Endothelial cell (in vitro differentiated cells): ENCODE data around the gene LETM1. TPM values are rescaled to one million over a fixed set of nuclear protein-coding genes. Genes with fewer than 3 reads are reported as not detected.
A peak's percentile ranks its signal among the peaks of the same experiment; 100 is the strongest.

Source experiments
- DNase-seq: peaks from one replicate; pipeline ENCODE4 v3.0.0; 2021; ENCODE audit warnings: low spot score
- H3K27ac Mint-ChIP-seq: one replicate; pipeline ENCODE4 v1.8.0; 2021; ENCODE audit warnings: mixed read lengths, inconsistent platforms; ENCODE audit not compliant: unreplicated experiment
- H3K27me3 Mint-ChIP-seq: one replicate; pipeline ENCODE4 v1.8.0; 2021; ENCODE audit warnings: mild to moderate bottlenecking, moderate library complexity, mixed read lengths, inconsistent platforms; ENCODE audit not compliant: unreplicated experiment
- H3K36me3 Mint-ChIP-seq: one replicate; pipeline ENCODE4 v1.8.0; 2021; ENCODE audit warnings: mild to moderate bottlenecking, low read depth, mixed read lengths, inconsistent platforms; ENCODE audit not compliant: unreplicated experiment
- H3K4me1 Mint-ChIP-seq: one replicate; pipeline ENCODE4 v1.8.0; 2021; ENCODE audit warnings: mild to moderate bottlenecking, mixed read lengths, inconsistent platforms; ENCODE audit not compliant: unreplicated experiment
- H3K4me3 Mint-ChIP-seq: one replicate; pipeline ENCODE4 v1.8.0; 2021; ENCODE audit warnings: mild to moderate bottlenecking, mixed read lengths, inconsistent platforms; ENCODE audit not compliant: unreplicated experiment
- H3K9me3 Mint-ChIP-seq: one replicate; pipeline ENCODE4 v1.8.0; 2021; ENCODE audit warnings: mixed read lengths, inconsistent platforms; ENCODE audit not compliant: unreplicated experiment
- total RNA-seq: library from RNA; stranded (reverse); fragmentation: NEBNext Ultra II Directional; extraction: Animal tissue kit (Norgen Biotek cat#: 25700); gene quantifications from one replicate; pipeline ENCODE4 v1.2.1, GENCODE V29; 2021; ENCODE audit not compliant: unreplicated experiment
- TF ChIP-seq, protein P1 (sequence below): fragments of 200-600 bp; sonication (generic); IDR thresholded peaks from one replicate; pipeline ENCODE4 v1.5.0; 2021; ENCODE audit warnings: antibody characterized with exemption; ENCODE audit not compliant: unreplicated experiment

Gene LETM1
- total RNA-seq, 1 donor from 2014 or later: 37.1 TPM

GRCh38 chr4:1883583-1883982 lies 27.6 kb upstream of the LETM1 start:
- DNase-seq: no peak
- peaks cover 22% of the 10 kb centered on the region for H3K4me1 Mint-ChIP-seq
- no peak overlapping the region for H3K27ac Mint-ChIP-seq
- H3K9me3 Mint-ChIP-seq: no peaks in the 10 kb centered on the region
- peaks cover 6% of the 10 kb centered on the region for H3K36me3 Mint-ChIP-seq
- peaks cover 9% of the 10 kb centered on the region for H3K27me3 Mint-ChIP-seq
- TF ChIP-seq, protein P1, sequence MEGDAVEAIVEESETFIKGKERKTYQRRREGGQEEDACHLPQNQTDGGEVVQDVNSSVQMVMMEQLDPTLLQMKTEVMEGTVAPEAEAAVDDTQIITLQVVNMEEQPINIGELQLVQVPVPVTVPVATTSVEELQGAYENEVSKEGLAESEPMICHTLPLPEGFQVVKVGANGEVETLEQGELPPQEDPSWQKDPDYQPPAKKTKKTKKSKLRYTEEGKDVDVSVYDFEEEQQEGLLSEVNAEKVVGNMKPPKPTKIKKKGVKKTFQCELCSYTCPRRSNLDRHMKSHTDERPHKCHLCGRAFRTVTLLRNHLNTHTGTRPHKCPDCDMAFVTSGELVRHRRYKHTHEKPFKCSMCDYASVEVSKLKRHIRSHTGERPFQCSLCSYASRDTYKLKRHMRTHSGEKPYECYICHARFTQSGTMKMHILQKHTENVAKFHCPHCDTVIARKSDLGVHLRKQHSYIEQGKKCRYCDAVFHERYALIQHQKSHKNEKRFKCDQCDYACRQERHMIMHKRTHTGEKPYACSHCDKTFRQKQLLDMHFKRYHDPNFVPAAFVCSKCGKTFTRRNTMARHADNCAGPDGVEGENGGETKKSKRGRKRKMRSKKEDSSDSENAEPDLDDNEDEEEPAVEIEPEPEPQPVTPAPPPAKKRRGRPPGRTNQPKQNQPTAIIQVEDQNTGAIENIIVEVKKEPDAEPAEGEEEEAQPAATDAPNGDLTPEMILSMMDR: no peak
- no peak overlapping the region for H3K4me3 Mint-ChIP-seq

DNA sequence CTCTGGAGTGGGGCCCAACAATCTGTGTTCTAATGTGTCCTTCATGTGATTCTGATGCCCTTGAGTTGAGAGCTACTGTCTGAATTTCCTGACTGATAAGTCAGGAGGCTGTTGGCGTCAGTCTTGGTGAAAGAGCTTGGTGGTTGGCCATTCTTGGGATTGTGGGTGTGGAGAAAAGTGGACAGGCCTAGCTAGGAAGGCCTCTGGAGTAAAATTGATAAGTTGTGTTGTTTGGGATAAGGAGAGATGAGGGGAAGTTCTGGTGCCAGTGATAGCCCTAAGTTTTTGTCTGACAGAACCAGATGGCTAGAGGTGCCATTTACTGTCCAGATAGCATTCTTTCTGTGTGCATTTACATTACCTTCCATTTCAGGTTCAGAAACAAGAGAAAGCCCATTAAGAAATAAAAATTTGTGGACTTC lies 26.9 kb upstream of the LETM1 start:
- peaks cover 22% of the 10 kb centered on the region for H3K4me1 Mint-ChIP-seq

GRCh38 chr4:1880332-1880731 lies 24.4 kb upstream of the LETM1 start:
- H3K27ac Mint-ChIP-seq: no peak overlapping the region
- peaks cover 9% of the 10 kb centered on the region for H3K27me3 Mint-ChIP-seq
- H3K4me3 Mint-ChIP-seq: no peak overlapping the region
- H3K4me1 Mint-ChIP-seq: peaks cover 19% of the 10 kb centered on the region
- TF ChIP-seq, protein P1: no peak
- peaks cover 6% of the 10 kb centered on the region for H3K36me3 Mint-ChIP-seq
- no peak for DNase-seq
- H3K9me3 Mint-ChIP-seq: no peaks in the 10 kb centered on the region

More for the DNA sequence above, 26.9 kb upstream of the LETM1 start:
- Mint-ChIP-seq H3K9me3 (no peaks in the 10 kb centered on the region), H3K27ac (no peak overlapping the region), H3K4me3 (no peak overlapping the region), H3K36me3 (peaks cover 6% of the 10 kb centered on the region), H3K27me3 (peaks cover 9% of the 10 kb centered on the region)
- no peak for DNase-seq
- TF ChIP-seq, protein P1: no peak

GRCh38 chr4:1879485-1879884 lies 23.5 kb upstream of the LETM1 start:
- peak overlapping the region; percentile 52 for H3K4me3 Mint-ChIP-seq
- no peak for DNase-seq

DNA sequence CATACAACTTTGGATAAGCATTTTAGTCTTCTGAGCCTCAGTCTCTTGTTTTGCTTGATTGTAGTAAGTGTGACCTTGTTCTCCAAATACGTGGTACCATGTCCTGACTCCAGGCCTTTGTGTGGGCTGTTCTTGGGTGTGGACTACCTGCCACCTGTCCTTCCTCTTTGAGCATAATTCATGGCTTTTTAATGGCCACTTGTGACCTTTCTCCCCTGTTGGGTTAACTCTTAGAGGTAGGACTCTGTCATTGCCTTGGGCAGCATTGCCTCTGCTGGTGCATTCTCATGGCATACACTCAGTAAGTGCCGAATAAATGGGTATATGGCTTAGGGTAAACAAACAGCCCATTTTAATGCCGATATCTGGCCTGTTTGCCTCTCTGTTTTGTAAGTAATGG lies 18.2 kb upstream of the LETM1 start:
- no peaks in the 10 kb centered on the region for H3K9me3 Mint-ChIP-seq
- H3K4me1 Mint-ChIP-seq: peaks cover 7% of the 10 kb centered on the region
- no peaks in the 10 kb centered on the region for H3K36me3 Mint-ChIP-seq
- peaks cover 7% of the 10 kb centered on the region for H3K27me3 Mint-ChIP-seq
- DNase-seq: no peak
- no peak overlapping the region for H3K27ac Mint-ChIP-seq
- TF ChIP-seq, protein P1: no peak
- H3K4me3 Mint-ChIP-seq: no peak overlapping the region

More at GRCh38 chr4:1879485-1879884, 23.5 kb upstream of the LETM1 start:
- Mint-ChIP-seq H3K27ac (no peak overlapping the region), H3K36me3 (peaks cover 6% of the 10 kb centered on the region), H3K9me3 (no peaks in the 10 kb centered on the region), H3K4me1 (peaks cover 19% of the 10 kb centered on the region), H3K27me3 (peaks cover 9% of the 10 kb centered on the region)
- TF ChIP-seq, protein P1: no peak
